Fibroblast of skin of left biceps (primary cell): ENCODE data around the gene ANKS1B.
"Not testable (repeated sequence)": the region's sequence is repeated elsewhere in the genome, so short reads cannot be mapped to it uniquely, and the experiment has no call there.

Experiments used
- DNase-seq, 2 experiments: peaks; one replicate each; pipeline ENCODE4 v3.0.0-alpha.2; 2013; ENCODE audit warnings: low read depth in 2 of 2

ANKS1B gene

DNA sequence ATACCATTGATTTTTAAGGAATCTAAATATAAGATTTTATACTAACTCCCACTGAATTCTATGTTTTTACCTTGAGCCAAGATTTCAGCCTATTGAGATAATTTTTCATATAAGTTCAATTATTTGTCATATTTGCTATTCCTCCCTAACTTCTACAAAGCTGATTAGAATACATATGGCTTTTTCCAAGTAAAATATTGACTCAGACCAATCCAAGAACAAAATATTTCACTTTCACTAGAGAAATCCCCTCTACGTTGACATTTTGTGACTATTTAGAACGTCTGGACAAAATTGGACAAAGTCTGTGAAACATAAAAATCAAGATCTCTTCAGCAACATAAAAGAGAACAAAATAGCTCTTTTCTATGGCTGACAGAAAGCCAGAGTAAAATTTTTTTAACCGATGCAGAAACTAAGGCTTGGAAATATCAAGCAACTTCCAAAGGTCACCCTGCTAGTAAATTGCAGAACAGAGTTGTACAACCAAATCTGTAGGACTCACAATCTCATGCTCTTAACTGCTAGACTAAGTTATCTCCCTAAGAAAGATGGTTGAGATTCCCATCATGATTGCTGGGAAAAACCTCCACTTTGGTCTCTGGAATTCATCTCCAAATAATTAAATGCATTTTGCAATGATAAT lies 219.1 kb downstream of the ANKS1B start:
- no peak for DNase-seq

DNA sequence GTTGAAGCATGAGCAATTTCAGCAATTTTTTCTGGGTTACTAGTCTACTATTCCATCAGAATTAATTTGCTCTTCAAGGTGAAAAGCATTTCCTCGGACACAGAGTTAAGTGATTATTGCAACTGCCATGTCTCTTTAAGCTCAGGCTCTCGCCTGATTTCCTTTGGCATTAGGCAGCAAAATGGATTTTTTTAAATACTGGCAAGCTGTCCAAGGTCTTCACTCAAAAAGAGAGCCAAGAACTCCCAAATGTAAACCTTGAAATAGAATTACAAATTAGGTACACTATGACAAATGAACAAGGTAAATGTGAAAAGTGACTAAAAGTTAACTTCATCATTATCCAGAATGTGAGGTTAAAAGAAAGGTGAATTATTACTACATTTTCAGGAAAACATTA lies 225.3 kb downstream of the ANKS1B start:
- no peak for DNase-seq

DNA sequence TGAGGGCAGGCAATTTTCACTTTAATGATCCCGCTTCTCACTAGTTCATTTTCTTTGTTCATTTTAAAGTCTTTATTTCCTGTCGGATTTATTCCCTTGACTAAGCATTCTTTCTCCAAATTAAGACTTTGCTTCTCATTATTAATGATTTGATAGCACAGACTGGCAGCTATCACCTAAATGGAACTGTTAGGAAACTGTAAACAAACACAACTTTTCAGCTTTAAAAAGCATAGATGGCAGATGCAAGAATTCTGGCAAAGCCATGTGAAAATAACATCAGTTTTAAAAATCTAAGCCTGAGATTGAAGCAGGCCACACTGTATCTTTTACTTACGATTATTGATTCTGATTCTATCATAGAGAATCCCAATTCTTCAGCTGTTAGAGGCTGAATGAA lies 225.7 kb downstream of the ANKS1B start:
- DNase-seq, result no peak

DNA sequence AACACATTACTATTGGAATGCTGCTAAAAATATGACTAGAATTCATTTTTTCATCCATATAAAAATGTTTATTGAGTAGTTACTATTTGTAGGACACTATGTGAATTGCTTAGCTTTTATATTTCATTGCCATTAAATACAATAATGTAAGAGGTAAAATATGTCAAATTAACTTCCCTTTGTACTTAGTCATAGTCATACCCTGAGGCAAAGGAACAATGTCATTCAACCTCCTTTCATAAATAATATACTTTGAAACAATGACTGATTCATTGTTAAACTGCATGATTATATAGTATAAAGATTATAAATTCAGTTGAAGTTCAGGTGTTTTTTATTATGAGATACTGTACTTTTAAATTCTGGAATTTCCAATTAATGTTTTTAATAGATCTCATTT lies 232.0 kb downstream of the ANKS1B start:
- no peak for DNase-seq

DNA sequence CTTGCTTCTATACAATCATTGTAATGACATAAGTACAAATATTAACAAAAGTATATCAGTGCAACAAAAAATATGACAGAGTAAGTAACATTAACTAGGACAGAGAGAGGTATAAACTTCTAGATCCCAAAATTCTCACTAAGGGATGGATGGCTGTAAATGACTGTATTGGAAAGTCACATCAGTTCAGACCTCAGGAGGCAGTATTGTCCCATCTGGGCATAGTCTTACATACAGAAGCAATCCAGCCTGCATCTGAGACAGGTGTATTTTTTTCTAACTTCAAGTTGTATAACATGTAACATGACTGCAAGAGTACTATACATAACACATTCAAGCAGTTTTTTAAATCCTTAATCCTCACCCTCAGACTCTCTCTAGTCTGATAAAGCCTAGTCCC lies 238.2 kb downstream of the ANKS1B start:
- no peak for DNase-seq

DNA sequence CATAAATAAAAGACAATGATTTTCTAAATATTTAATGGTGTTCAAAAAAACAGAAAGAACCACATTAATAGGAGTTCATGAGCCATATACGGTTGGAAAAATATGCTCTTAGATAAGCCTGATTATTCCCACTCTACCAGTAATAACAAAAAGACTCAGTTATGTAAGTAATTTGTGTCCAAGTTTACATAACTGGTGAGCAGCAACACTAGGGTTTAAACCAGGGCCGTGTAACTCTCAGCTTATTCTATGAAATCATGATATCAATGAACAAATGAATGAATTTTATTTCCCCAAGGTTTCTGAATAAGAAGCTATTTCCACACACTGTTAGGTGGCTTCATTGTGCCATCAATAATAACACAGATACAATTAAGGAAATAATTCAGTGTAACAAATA lies 238.8 kb downstream of the ANKS1B start:
- DNase-seq, result no peak

DNA sequence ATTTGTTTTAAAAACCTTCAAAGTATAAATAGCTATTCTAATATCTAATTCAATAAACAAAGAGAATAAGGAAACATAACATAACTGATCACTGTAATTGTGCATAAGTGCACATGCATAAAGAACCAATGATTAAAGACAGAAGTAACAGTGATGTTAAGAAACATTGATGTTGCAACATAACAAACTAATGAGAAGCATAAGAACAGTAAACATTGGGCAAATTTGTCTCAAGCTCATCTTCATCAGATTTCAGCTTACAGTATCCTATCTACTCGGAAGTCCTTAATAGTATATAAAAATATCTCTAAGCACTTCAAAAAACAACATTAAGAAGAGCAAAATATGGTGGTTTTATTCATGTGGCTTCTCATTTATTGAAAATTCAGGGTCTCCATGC lies 239.6 kb downstream of the ANKS1B start:
- DNase-seq, result no peak

DNA sequence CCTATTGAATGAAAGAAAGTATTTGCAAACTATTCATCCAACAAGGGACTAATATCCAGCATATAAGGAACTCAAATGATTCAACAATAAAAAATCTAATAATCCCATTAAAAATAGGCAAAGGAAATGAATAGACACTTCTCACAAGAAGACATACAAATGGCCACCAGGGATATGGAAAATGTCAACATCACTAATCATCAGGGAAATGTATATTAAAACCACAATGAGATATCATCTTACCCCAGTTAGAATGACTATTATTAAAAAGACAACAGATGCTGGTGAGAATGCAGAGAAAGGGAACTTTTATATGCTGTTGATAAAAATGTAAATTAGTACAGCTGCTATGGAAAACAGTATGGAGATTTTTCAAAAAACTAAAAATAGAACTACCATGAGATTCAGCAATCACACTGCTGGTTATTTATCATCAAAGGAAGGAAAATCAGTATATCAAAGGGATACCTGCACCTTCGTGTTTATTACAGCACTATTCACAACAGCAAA lies 247.9 kb downstream of the ANKS1B start:
- no peak for DNase-seq

DNA sequence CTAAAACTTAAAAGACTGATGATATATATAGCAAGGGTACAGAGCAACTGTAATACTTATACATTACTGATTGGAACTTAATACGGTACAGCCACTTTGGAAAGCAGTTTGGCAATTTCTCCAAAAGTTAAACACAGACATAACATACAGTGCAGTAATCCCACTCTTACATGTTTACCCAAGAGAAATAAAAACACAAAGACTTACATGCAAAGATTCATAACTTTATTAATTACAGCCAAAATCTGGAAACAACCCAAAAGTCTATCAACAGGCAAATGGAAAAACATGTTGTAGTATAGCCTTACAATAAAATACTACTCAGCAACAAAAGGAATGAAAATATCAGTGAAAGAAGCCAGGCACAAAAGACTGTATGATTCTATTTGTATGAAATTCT lies 252.6 kb downstream of the ANKS1B start:
- DNase-seq, result no peak

DNA sequence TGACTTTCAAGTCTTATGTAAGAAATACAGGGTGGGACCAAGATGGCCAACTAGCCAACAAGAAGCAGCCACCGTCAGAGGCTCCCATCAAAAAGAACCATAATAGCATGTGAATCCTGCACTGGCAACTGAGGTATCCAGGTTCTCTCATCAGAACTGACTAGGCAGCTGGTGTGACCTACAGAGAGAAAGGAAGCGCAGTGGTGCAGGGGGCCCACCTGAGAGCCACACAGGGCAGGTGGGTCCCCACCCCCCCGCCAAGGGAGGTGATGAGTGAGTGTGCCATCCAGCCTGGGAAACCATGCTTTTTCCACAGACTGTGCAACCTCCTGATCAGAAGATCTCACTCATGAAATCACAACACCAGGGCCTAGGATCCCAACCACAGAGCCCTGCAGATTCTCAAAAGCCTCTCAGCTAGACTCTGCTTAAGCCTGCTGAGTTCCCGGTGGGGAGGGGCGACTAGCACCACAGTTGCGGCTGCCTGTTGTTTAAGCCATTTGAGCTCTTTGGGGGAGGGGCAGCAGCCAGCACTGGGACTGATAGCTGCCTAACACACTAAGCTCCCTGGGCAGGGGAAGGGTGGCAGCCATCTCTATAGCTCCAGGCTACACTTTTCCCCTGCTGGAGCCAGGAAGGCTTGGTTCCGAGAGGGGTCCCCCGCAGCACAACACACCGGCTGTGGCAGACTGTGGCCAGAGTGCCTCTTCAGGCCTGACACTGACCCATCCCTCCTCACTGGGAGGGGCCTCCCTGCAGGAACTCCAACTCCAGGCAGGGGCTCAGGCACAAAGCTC lies 261.8 kb downstream of the ANKS1B start:
- no peak for DNase-seq

DNA sequence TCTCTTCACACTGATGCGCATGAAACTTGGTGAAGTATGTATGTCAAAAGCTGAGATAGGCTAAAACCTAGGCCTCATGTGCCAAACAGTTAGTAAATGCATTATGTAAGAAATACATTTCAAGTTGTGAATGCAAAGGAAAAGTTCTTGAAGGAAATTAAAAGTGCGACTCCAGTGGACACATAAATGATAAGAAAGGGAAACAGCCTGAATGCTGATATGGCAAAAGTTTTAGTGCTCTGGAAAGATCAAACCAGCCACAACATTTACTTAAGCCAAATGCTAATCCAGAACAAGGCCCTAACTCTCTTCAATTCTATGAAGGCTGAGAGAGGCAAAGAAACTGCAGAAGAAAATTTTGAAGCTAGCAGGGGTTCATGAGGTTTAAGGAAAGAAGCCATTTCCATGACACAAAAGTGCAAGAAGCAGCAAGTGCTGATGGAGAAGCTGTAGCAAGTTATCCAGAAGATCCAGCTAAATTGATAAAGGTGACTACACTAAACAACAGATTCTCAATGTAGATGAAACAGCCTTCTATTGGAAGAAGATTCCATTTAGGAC lies 262.9 kb downstream of the ANKS1B start:
- DNase-seq, result no peak

DNA sequence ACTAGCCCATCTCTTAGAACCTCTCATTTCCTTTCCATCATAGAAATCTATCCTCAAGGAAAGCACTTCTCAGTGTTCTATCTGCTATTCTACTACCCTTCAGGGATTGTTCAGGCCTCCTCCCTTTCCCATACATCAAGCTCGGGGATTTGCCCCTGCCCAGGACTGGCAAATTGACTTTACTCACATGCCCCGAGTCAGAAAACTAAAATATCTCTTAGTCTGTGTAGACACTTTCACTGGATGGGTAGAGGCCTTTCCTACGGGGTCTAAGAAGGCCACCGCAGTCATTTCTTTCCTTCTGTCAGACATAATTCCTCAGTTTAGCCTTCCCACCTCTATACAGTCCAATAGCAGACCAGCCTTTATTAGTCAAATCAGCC lies 264.7 kb downstream of the ANKS1B start:
- not testable (repeated sequence) for DNase-seq

DNA sequence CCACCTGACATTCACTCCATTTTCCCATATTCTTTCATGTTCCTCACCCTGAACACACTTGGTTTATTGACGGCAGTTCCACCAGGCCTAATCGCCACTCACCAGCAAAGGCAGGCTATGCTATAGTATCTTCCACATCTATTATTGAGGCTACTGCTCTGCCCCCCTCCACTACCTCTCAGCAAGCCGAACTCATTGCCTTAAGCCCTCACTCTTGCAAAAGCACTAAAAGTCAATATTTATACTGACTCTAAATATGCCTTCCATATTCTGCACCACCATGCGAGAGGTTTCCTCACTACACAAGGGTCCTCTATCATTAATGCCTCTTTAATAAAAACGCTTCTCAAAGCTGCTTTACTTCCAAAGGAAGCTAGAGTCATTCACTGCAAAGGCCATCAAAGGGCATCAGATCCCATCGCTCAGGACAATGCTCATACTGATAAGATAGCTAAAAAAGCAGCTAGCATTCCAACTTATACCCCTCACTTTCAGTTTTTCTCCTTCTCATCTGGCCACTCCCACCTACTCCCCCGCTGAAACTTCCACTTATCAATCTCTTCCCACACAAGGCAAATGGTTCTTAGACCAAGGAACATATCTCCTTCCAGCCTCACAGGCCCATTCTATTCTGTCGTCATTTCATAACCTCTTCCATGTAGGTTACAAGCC lies 265.2 kb downstream of the ANKS1B start:
- DNase-seq, result not testable (repeated sequence)

DNA sequence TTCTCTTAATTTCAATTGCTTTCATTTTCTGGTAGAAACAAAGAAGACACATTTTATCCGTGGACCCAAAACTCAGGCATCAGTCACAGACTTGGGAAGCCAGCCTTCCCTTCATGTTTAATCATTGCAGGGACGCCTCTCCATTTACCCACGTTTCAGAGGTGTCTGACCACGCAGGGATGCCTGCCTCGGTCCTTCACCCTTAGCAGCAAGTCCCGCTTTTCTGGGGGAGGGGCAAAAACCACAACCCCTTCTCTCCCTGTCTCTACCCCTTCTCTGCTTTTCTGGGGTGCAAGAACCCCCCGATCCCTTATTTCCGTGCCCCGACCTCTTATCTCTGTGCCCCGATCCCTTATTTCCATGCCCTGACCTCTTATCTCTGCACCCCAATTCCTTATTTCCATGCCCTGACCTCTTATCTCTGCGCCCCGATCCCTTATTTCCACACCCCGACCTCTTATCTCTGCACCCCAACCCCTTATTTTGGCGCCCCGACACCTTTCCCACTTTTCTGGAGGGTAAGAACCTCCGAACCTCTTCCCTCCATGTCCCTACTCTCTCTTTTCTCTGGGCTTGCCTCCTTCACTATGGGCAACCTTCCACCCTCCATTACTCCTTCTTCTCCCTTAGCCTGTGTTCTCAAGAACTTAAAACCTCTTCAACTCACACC lies 268.8 kb downstream of the ANKS1B start:
- not testable (repeated sequence) for DNase-seq

DNA sequence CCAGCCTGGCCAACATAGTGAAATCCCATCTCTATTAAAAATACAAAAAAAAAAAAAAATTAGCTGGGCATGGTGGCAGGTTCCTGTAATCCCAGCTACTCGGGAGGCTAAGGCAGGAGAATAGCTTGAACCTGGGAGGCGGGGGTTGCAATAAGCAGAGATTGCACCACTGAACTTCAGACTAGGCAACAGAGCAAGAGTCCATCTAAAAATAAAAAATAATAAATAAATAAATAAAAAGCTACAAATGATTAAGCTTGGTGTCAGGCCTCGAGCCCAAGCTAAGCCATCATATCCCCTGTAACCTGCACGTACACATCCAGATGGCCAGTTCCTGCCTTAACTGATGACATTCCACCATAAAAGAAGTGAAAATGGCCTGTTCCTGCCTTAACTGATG lies 269.8 kb downstream of the ANKS1B start:
- DNase-seq, result not testable (repeated sequence)

DNA sequence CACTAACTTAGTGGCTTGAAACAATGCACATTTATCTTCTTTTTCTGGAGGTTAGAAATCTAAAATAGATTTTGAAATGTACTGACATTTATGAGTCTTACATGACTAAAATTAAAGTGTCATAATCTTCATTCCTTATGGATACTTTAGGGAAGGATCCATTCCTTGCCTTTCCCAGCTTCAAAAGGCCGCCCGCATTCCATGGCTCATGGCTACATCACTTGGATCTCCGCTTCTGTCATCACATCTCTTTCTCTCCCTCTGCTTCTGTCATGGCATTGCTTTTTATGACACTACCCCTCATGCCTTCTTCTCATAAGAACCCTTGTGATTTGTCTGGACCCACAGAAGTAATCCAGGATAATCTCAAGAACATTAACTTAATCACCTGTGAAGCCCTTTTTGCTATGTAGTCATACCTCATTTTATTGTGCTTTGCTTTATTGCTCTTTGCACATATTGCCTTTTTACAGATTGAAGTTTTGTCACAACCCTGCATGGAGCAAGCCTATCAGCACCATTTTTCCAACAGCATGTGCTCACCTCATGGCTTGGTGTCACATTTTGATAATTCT lies 270.7 kb downstream of the ANKS1B start:
- DNase-seq, result no peak

DNA sequence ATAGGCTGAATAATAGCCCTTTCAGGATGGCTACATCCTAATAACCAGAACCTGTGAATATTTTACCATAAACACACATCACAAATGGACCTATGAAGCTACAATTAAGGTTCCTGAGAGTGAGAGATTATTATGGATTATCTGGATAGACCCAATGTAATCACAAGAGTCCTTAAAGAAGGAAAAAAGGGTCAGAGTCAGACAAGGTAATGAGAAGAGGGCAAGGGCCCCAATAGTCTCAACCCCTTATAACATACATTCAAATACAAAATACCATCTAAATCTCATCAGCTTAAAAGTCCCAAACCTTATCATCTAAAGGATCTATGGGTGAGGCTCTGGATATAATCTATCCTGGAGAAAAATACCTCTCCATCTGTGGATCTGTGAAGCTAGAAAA lies 272.5 kb downstream of the ANKS1B start:
- DNase-seq, result no peak

DNA sequence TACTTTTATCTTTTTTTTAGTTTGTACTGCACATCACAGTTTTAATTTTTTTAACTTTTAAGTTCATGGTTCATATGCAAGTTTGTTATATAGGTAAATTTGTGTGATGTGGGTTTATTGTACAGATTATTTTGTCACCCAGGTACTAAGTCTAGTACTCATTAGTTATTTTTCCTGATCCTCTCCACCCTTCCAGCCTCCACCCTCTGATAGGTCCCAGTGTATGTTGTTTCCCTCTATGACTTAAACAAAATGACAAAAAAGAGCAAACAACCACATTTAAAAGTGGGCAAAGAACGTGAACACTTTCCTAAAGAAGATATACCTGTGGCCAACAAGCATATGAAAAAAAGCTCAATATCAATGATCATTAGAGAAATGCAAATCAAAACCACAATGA lies 273.5 kb downstream of the ANKS1B start:
- DNase-seq, result no peak

DNA sequence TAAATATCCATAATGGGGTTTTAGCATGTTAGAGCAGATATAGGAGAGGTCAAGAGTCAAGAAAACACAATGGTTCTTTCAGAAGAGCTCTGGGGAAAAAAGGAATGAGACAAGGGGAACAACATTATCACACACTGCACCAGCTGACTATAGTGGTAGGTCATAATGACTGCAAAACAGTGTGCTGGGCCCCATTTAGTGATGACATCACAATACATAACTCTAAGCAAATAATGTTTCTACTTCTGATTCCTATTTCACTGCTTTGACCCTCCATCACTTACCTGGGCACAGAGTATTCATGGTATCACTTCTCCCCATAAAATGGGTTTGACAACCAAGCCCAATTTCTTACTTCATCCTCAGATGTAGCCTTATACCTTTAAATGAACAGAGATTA lies 275.1 kb downstream of the ANKS1B start:
- DNase-seq, result no peak

DNA sequence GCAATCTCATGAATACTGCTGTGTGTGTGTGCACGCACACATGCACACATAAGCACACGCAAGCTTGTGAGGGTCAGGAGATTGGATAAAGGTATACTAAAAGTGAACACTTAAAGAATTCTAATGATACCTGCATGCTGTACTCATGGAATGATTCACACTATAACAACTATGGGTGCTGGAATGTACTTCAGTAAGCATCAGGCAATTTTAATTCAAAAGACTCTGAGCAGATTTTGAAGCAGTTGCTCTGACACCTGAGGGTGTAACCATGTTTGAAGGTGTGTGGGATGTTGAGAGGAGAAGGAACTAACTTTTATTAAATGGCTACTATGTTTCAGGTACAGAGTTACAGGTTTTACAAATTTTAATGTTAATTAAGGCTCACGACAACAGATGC lies 275.6 kb downstream of the ANKS1B start:
- DNase-seq, result no peak

DNA sequence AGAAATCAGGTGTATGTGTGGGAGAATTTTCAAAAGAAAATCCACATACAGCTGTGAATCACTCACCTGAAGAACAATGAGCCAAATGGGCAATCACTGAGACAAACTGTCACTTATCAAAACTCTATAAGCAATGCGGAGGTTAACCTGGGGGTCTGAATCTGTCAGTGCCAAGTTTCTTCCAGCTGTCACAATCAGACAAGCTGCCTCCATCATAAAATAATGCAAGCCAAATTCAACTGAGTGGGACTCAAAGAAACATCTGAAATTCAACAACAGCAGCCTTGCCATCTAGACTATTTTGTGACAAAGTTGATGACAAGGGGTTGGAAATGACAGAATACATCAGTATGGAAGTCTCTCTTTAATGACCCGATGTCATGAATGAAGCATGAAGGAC lies 276.9 kb downstream of the ANKS1B start:
- no peak for DNase-seq
